HEK293T (cell line): ENCODE data around the gene FOXR1.

Experiments
- CTCF ChIA-PET: fragments of 350-600 bp; formaldehyde crosslinking; extraction: SDS; loops from one replicate; lab custom pipeline; 2021; ENCODE audit warnings: antibody characterized with exemption, inconsistent platforms; lab: Yijun Ruan, JAX
- POLR2A ChIA-PET: fragments of 350-600 bp; formaldehyde crosslinking; extraction: SDS; loops from one replicate; lab custom pipeline; 2020; ENCODE audit warnings: antibody characterized with exemption, inconsistent platforms; lab: Yijun Ruan, JAX
- DNase-seq: peaks from one replicate; pipeline ENCODE4 v3.0.0; 2012; ENCODE audit warnings: mixed read lengths; ENCODE audit errors: extremely low spot score
- ARNT ChIP-seq: fragments of 450-650 bp; IDR thresholded peaks from 2 replicates; pipeline ENCODE4 v1.6.1; 2017; ENCODE audit warnings: mild to moderate bottlenecking
- BHLHE40 ChIP-seq: fragments of 450-650 bp; IDR thresholded peaks from 2 replicates; pipeline ENCODE4 v1.6.1; 2016; ENCODE audit warnings: mild to moderate bottlenecking, moderate library complexity, borderline replicate concordance
- CTBP1 ChIP-seq: fragments of 450-650 bp; IDR thresholded peaks from 2 replicates; pipeline ENCODE4 v1.6.1; 2016; ENCODE audit warnings: borderline replicate concordance
- ELF4 ChIP-seq: fragments of 450-650 bp; IDR thresholded peaks from 2 replicates; pipeline ENCODE4 v1.6.1; 2017; ENCODE audit warnings: antibody characterized with exemption
- FOXA1 ChIP-seq: fragments of 450-650 bp; IDR thresholded peaks from 2 replicates; pipeline ENCODE4 v1.6.1; 2016; ENCODE audit warnings: mild to moderate bottlenecking
- FOXK2 ChIP-seq: fragments of 450-650 bp; IDR thresholded peaks from 2 replicates; pipeline ENCODE4 v1.6.1; 2016; ENCODE audit warnings: mild to moderate bottlenecking
- FOXM1 ChIP-seq: fragments of 450-650 bp; IDR thresholded peaks from 2 replicates; pipeline ENCODE4 v1.6.1; 2017; ENCODE audit warnings: mild to moderate bottlenecking, borderline replicate concordance
- HDGF ChIP-seq: fragments of 450-650 bp; IDR thresholded peaks from 2 replicates; pipeline ENCODE4 v1.6.1; 2017; ENCODE audit warnings: antibody characterized with exemption, borderline replicate concordance
- L3MBTL2 ChIP-seq: fragments of 450-650 bp; conservative IDR thresholded peaks from 2 replicates; pipeline ENCODE4 v1.6.1; 2016; ENCODE audit warnings: mild to moderate bottlenecking
- LEF1 ChIP-seq: fragments of 450-650 bp; IDR thresholded peaks from 2 replicates; pipeline ENCODE4 v1.6.1; 2017; ENCODE audit warnings: mild to moderate bottlenecking, borderline replicate concordance
- NFRKB ChIP-seq: fragments of 450-650 bp; IDR thresholded peaks from 2 replicates; pipeline ENCODE4 v1.6.1; 2016; ENCODE audit warnings: mild to moderate bottlenecking, moderate library complexity
- PKNOX1 ChIP-seq: fragments of 450-650 bp; IDR thresholded peaks from 2 replicates; pipeline ENCODE4 v1.6.1; 2016
- SP1 ChIP-seq: fragments of 450-650 bp; IDR thresholded peaks from 2 replicates; pipeline ENCODE4 v1.6.1; 2017
- SUZ12 ChIP-seq: fragments of 450-650 bp; IDR thresholded peaks from 2 replicates; pipeline ENCODE4 v1.6.1; 2016; ENCODE audit warnings: mild to moderate bottlenecking
- TARDBP ChIP-seq: fragments of 450-650 bp; IDR thresholded peaks from 2 replicates; pipeline ENCODE4 v1.6.1; 2016
- ZNF384 ChIP-seq: fragments of 450-650 bp; IDR thresholded peaks from 2 replicates; pipeline ENCODE4 v1.6.1; 2016

The FOXR1 gene

GRCh38 chr11:119018074-119018938 is 46.7 kb downstream of the FOXR1 start, which contains the start of the genes RPS25 and TRAPPC4:
RPS25 (minus strand) TSS chr11:119018343; CDS start chr11:119018284, 59 bp downstream.
TRAPPC4 (plus strand) TSS chr11:119018766; CDS start chr11:119018796, 30 bp downstream.
- POLR2A ChIA-PET, result interaction anchor here (1.2 to 3.6 kb wide), 12 partner anchors 12 to 583 kb away, joined by 3 to 15 read pairs (median 5); partner anchors contain the start of genes CENATAC, SLC37A4 and VPS11
- TF ChIP-seq ELF4 (peak; percentile 76), L3MBTL2 (peak; percentile 65), FOXA1 (no peak), PKNOX1 (peak; percentile 56; the same call in 1 of the 2 replicates)
- CTCF ChIA-PET, result interaction anchor here (1.1 kb wide), 1 partner anchor 11 kb away, joined by 3 read pairs; no protein-coding TSS in a partner anchor
- DNase-seq, result peak; percentile 93

GRCh38 chr11:119019996-119020395 is 48.4 kb downstream of the FOXR1 start:
- TF ChIP-seq FOXA1, result no peak
- no peak for TF ChIP-seq SUZ12
- TF ChIP-seq LEF1, result no peak
- no peak for TF ChIP-seq NFRKB
- no peak for TF ChIP-seq FOXM1
- no peak for TF ChIP-seq SP1
- no peak for TF ChIP-seq ZNF384
- TF ChIP-seq PKNOX1, result no peak
- ChIA-PET CTCF (no interaction called here), POLR2A (interaction anchor here (1.0 to 3.6 kb wide), 3 partner anchors 10 to 99 kb away, joined by 3 to 14 read pairs (median 3); partner anchors contain the start of genes HMBS and SLC37A4)
- no peak for DNase-seq

GRCh38 chr11:119021631-119022030 is 50.1 kb downstream of the FOXR1 start:
- ChIA-PET POLR2A (interaction anchor here (0.6 kb wide), 1 partner anchor 19 kb away, joined by 4 read pairs; no protein-coding TSS in a partner anchor), CTCF (no interaction called here)
- TF ChIP-seq BHLHE40, result no peak
- no peak for TF ChIP-seq FOXK2
- no peak for TF ChIP-seq L3MBTL2
- TF ChIP-seq ZNF384, result no peak
- no peak for DNase-seq

GRCh38 chr11:119023741-119024140 is 52.2 kb downstream of the FOXR1 start:
- TF ChIP-seq TARDBP, result no peak
- TF ChIP-seq SP1, result no peak
- TF ChIP-seq PKNOX1, result no peak
- no peak for TF ChIP-seq LEF1
- TF ChIP-seq FOXM1, result no peak
- TF ChIP-seq FOXK2, result no peak
- TF ChIP-seq BHLHE40, result no peak
- no peak for TF ChIP-seq ARNT
- TF ChIP-seq NFRKB, result no peak
- TF ChIP-seq ZNF384, result no peak
- no peak for TF ChIP-seq L3MBTL2
- no peak for TF ChIP-seq HDGF
- no peak for TF ChIP-seq ELF4
- TF ChIP-seq FOXA1, result no peak
- no peak for TF ChIP-seq SUZ12
- CTCF ChIA-PET, result no interaction called here
- POLR2A ChIA-PET, result interaction anchor here (1.2 kb wide), 2 partner anchors 9 to 19 kb away, joined by 3 read pairs; no protein-coding TSS in a partner anchor
- no peak for DNase-seq

DNA sequence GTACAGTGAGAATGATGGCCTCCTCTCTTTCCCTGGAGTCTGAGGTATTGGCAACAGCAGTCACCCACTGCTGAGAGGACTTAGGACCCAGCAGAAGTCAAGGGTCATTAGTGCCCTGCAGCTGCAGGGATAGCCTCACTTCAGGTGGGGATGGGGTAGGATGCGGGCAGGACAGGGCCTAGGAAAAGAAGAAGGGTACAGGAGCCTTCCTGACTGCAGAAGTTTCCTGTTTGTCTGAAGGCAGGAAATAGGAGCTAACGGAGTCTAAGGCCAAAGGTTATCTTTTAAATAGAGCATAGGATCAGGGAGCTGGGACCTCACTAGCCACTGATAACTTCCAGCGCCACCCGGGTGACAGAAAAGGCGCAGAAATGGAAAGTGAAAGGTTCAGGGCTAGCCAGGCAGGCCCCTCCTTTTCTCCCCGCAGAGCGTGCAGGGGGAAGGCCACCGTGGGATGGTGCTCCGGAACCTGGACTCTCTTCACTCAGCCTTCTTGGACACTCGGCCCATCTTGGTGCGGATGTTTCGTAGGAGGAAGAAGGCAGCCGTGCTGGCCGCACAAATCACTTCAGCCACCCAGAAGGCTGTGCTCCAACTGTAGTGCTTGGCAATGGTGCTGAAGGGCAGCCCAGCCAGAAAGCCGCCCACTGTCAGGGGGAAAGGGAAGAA is 53.0 kb downstream of the FOXR1 start:
- DNase-seq, result no peak
- TF ChIP-seq PKNOX1 (no peak), BHLHE40 (no peak), CTBP1 (no peak), SUZ12 (no peak), SP1 (no peak), FOXM1 (no peak), HDGF (no peak), L3MBTL2 (no peak), ARNT (no peak), FOXA1 (no peak), TARDBP (no peak), ELF4 (no peak), NFRKB (no peak), LEF1 (no peak), ZNF384 (no peak), FOXK2 (no peak)
- CTCF ChIA-PET, result interaction anchor here (1.0 kb wide), 1 partner anchor 299 kb away, joined by 4 read pairs; no protein-coding TSS in a partner anchor
- POLR2A ChIA-PET, result interaction anchor here (1.2 kb wide), 2 partner anchors 10 to 19 kb away, joined by 3 read pairs; no protein-coding TSS in a partner anchor
